HL-60 (cell line): ENCODE results near the gene ARID1A.

ENCODE experiments used
- GABPA ChIP-seq: IDR thresholded peaks from 2 replicates; pipeline ENCODE4 v1.6.1; 2012; ENCODE audit warnings: low read depth
- POLR2AphosphoS5 ChIP-seq: IDR thresholded peaks from 2 replicates; pipeline ENCODE4 v1.6.1; 2012; ENCODE audit warnings: low read depth
- TF ChIP-seq, protein P1 (sequence below): IDR thresholded peaks from one replicate; pipeline ENCODE4 v1.5.1; 2011; ENCODE audit warnings: low read length, control low read depth, inconsistent platforms; ENCODE audit not compliant: insufficient read depth

- TF ChIP-seq, protein P1, sequence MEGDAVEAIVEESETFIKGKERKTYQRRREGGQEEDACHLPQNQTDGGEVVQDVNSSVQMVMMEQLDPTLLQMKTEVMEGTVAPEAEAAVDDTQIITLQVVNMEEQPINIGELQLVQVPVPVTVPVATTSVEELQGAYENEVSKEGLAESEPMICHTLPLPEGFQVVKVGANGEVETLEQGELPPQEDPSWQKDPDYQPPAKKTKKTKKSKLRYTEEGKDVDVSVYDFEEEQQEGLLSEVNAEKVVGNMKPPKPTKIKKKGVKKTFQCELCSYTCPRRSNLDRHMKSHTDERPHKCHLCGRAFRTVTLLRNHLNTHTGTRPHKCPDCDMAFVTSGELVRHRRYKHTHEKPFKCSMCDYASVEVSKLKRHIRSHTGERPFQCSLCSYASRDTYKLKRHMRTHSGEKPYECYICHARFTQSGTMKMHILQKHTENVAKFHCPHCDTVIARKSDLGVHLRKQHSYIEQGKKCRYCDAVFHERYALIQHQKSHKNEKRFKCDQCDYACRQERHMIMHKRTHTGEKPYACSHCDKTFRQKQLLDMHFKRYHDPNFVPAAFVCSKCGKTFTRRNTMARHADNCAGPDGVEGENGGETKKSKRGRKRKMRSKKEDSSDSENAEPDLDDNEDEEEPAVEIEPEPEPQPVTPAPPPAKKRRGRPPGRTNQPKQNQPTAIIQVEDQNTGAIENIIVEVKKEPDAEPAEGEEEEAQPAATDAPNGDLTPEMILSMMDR = no peak
- no peak for TF ChIP-seq POLR2AphosphoS5
- TF ChIP-seq GABPA = no peak
Observed at GRCh38 chr1:26731233-26731902, 35.6 kb downstream of the ARID1A start.
